ENCODE data around the gene COL15A1.

Gene COL15A1

DNA sequence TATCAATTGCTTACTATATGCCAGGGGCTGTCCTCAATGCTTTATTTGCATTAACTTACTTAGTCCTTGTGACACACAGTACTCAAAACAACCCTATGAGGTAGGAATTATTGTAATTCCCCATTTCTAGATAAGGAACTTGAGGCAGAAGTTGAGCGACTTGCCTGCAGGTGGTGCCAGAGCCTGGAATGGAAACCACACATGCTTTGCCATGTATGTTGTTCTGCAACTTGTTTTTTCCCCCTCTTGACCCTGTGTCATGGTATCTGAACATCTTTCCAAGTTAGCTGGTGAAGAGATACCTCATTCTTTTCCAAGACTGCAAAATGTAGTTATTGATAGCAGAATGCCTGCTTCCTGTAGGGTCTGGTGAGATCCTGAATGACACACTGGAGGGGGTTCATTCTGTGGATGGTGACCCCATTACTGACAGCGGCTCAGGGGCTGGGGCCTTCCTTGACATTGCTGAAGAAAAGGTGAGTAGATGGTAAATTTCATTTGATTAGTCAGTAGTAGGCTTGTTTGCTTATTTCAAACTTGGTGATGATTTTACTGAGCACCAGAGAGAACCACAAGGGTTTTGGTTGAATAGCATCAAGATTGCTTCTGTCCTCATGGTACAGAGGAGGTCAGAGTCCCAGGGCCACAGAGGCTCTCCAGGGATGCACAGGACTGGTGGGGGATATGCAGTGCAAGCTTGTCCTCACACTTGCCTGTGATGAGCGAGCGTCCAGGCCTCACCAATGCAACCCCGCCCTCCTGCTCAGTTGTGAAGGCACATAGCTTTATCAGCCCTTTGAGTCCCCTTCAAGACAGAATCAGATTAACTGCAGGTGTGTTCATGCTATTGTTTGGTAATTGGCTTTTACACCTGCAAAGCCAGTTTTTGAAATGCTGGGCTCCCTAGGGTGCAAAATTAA lies 57.0 kb downstream of the COL15A1 start:
- no peaks in the 10 kb centered on the region for H3K9me3 ChIP-seq (ENCODE audit: control insufficient read depth, insufficient read depth, low read length)

DNA sequence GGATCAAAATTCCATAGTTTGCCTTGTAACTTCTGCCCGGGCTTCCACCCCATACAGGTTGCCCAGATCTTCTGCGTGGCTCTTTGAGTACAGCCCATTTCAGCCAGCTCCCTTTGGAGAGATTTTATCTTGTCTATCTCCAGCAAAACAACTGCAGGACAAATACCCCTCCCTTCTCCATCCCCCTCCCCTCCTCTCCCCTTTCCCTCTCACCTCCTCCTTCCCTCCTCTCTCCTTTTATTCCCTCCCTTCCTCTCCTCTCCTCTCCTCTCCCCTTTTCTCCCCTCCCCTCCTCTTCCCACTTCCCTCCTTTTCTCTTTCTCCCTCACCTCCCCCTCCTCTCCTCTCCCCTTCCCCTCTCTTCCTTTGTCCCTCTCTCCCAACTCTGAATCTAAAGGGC lies 58.2 kb downstream of the COL15A1 start:
- Histone ChIP-seq H3F3A (ENCODE audit: control insufficient read depth, insufficient read depth) (no peaks in the 10 kb centered on the region), H3K79me2 (ENCODE audit: control insufficient read depth, low read length) (no peaks in the 10 kb centered on the region), H3K4me1 (ENCODE audit: control insufficient read depth, low read length) (0 out of 2 replicates have a peak, but pooled peaks cover 2% of the 10 kb centered on the region), H3K4me3 (ENCODE audit: low read length) (no peak overlapping the region), H3K36me3 (ENCODE audit: control insufficient read depth, low read length) (no peaks in the 10 kb centered on the region), H3K4me2 (ENCODE audit: low read length) (no peak overlapping the region), H4K20me1 (ENCODE audit: control insufficient read depth, insufficient read depth, low read depth, low read length) (no peaks in the 10 kb centered on the region), H3K27ac (ENCODE audit: low read depth, low read length) (no peak overlapping the region), H3K9me3 (ENCODE audit: control insufficient read depth, insufficient read depth, low read length) (no peaks in the 10 kb centered on the region), H3K27me3 (ENCODE audit: control insufficient read depth, low read length) (peaks cover 10% of the 10 kb centered on the region), H3K9me2 (replicated peaks; ENCODE audit: control insufficient read depth, low read length) (no peaks in the 10 kb centered on the region)
- TF ChIP-seq, protein P1, sequence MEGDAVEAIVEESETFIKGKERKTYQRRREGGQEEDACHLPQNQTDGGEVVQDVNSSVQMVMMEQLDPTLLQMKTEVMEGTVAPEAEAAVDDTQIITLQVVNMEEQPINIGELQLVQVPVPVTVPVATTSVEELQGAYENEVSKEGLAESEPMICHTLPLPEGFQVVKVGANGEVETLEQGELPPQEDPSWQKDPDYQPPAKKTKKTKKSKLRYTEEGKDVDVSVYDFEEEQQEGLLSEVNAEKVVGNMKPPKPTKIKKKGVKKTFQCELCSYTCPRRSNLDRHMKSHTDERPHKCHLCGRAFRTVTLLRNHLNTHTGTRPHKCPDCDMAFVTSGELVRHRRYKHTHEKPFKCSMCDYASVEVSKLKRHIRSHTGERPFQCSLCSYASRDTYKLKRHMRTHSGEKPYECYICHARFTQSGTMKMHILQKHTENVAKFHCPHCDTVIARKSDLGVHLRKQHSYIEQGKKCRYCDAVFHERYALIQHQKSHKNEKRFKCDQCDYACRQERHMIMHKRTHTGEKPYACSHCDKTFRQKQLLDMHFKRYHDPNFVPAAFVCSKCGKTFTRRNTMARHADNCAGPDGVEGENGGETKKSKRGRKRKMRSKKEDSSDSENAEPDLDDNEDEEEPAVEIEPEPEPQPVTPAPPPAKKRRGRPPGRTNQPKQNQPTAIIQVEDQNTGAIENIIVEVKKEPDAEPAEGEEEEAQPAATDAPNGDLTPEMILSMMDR (IDR thresholded peaks at IDR 0.05; ENCODE audit: low read depth, low read length, poor library complexity, severe bottlenecking), result no peak
- TF ChIP-seq EZH2phosphoT487 (IDR thresholded peaks at IDR 0.05; ENCODE audit: borderline replicate concordance, low read length), result no peak

More for the DNA sequence above, 57.0 kb downstream of the COL15A1 start:
- Histone ChIP-seq H3K4me1 (ENCODE audit: control insufficient read depth, low read length) (0 out of 2 replicates have a peak, but pooled peaks cover 2% of the 10 kb centered on the region), H3K27ac (ENCODE audit: low read depth, low read length) (no peak overlapping the region), H3K36me3 (ENCODE audit: control insufficient read depth, low read length) (no peaks in the 10 kb centered on the region), H3F3A (ENCODE audit: control insufficient read depth, insufficient read depth) (no peaks in the 10 kb centered on the region), H4K20me1 (ENCODE audit: control insufficient read depth, insufficient read depth, low read depth, low read length) (no peaks in the 10 kb centered on the region), H3K4me2 (ENCODE audit: low read length) (no peak overlapping the region), H3K27me3 (ENCODE audit: control insufficient read depth, low read length) (peaks cover 13% of the 10 kb centered on the region), H3K4me3 (ENCODE audit: low read length) (no peak overlapping the region), H3K79me2 (ENCODE audit: control insufficient read depth, low read length) (no peaks in the 10 kb centered on the region), H3K9me2 (replicated peaks; ENCODE audit: control insufficient read depth, low read length) (no peaks in the 10 kb centered on the region)
- no peak for TF ChIP-seq EZH2phosphoT487 (IDR thresholded peaks at IDR 0.05; ENCODE audit: borderline replicate concordance, low read length)
- TF ChIP-seq, protein P1 (IDR thresholded peaks at IDR 0.05; ENCODE audit: low read depth, low read length, poor library complexity, severe bottlenecking), result peak; percentile 70

DNA sequence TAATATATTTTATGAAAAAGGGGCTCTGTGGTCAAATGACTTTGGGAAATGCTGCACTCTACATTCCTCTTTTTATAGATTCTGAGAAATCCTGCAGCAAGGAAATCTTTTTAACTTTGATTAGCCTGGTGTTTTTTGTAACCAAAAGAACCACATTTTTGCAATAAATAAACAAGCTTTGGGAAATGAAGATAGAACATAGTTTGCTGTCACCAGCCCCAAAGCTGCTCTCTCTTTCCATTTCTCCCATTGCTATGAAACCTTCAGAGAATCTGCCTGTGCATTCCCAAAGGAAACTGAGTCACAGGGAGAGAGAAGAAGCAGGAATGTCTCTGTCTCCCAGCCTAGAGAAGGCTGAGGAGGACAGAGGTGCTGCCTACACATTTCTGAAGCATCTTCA lies 59.0 kb downstream of the COL15A1 start:
- Histone ChIP-seq H3K9me2 (replicated peaks; ENCODE audit: control insufficient read depth, low read length) (no peaks in the 10 kb centered on the region), H3K4me1 (ENCODE audit: control insufficient read depth, low read length) (0 out of 2 replicates have a peak, but pooled peaks cover 2% of the 10 kb centered on the region), H3F3A (ENCODE audit: control insufficient read depth, insufficient read depth) (no peaks in the 10 kb centered on the region), H3K79me2 (ENCODE audit: control insufficient read depth, low read length) (no peaks in the 10 kb centered on the region), H3K27me3 (ENCODE audit: control insufficient read depth, low read length) (peaks cover 2% of the 10 kb centered on the region; the same call in 1 of the 2 replicates), H4K20me1 (ENCODE audit: control insufficient read depth, insufficient read depth, low read depth, low read length) (no peaks in the 10 kb centered on the region), H3K27ac (ENCODE audit: low read depth, low read length) (no peak overlapping the region), H3K4me2 (ENCODE audit: low read length) (no peak overlapping the region), H3K36me3 (ENCODE audit: control insufficient read depth, low read length) (no peaks in the 10 kb centered on the region), H3K4me3 (ENCODE audit: low read length) (no peak overlapping the region), H3K9me3 (ENCODE audit: control insufficient read depth, insufficient read depth, low read length) (no peaks in the 10 kb centered on the region)
- TF ChIP-seq, protein P1 (IDR thresholded peaks at IDR 0.05; ENCODE audit: low read depth, low read length, poor library complexity, severe bottlenecking), result no peak
- TF ChIP-seq EZH2phosphoT487 (IDR thresholded peaks at IDR 0.05; ENCODE audit: borderline replicate concordance, low read length), result no peak
